ENCODE data around the gene DEGS1.

GRCh38 chr1:224238212-224238611 is 55.2 kb downstream of the DEGS1 start:
- TF ChIP-seq CTCF (IDR thresholded peaks at IDR 0.05) (no peak), POLR2A (IDR thresholded peaks at IDR 0.05) (no peak)
